ENCODE data around the gene TTC28.

TTC28 gene

GRCh38 chr22:28188178-28188879 is 491.3 kb downstream of the TTC28 start:
- TF ChIP-seq EP300 (IDR thresholded peaks at IDR 0.05; ENCODE audit: borderline replicate concordance) (no peak), RAD21 (IDR thresholded peaks at IDR 0.05; ENCODE audit: low read depth) (no peak), REST (IDR thresholded peaks at IDR 0.05; ENCODE audit: low read depth) (no peak), TAF1 (IDR thresholded peaks at IDR 0.05; ENCODE audit: low read depth) (no peak), EGR1 (IDR thresholded peaks at IDR 0.05) (no peak), CEBPB (IDR thresholded peaks at IDR 0.05) (no peak), YY1 (IDR thresholded peaks at IDR 0.05; ENCODE audit: low read depth) (no peak), ZBTB7A (IDR thresholded peaks at IDR 0.05; ENCODE audit: low read depth) (no peak)

GRCh38 chr22:28187612-28188011 is 492.0 kb downstream of the TTC28 start:
- TF ChIP-seq MAX (IDR thresholded peaks at IDR 0.05), result no peak
- TF ChIP-seq NFIC (IDR thresholded peaks at IDR 0.05), result no peak
- TF ChIP-seq ZBTB7A (IDR thresholded peaks at IDR 0.05; ENCODE audit: low read depth), result no peak
- no peak for TF ChIP-seq RAD21 (IDR thresholded peaks at IDR 0.05; ENCODE audit: low read depth)
- no peak for TF ChIP-seq EP300 (IDR thresholded peaks at IDR 0.05; ENCODE audit: borderline replicate concordance)
- no peak for TF ChIP-seq CEBPB (IDR thresholded peaks at IDR 0.05)
- TF ChIP-seq FOXM1 (IDR thresholded peaks at IDR 0.05; ENCODE audit: borderline replicate concordance, low read depth), result no peak
- TF ChIP-seq TEAD4 (IDR thresholded peaks at IDR 0.05), result no peak
- TF ChIP-seq TCF12 (IDR thresholded peaks at IDR 0.05; ENCODE audit: low read depth), result no peak
- no peak for TF ChIP-seq YY1 (IDR thresholded peaks at IDR 0.05; ENCODE audit: low read depth)

GRCh38 chr22:28186641-28187040 is 493.0 kb downstream of the TTC28 start:
- no peak for TF ChIP-seq FOXM1 (IDR thresholded peaks at IDR 0.05; ENCODE audit: borderline replicate concordance, low read depth)
- TF ChIP-seq TAF1 (IDR thresholded peaks at IDR 0.05; ENCODE audit: low read depth), result no peak
- no peak for TF ChIP-seq YY1 (IDR thresholded peaks at IDR 0.05; ENCODE audit: low read depth)
- TF ChIP-seq USF1 (IDR thresholded peaks at IDR 0.05), result no peak
- no peak for TF ChIP-seq RAD21 (IDR thresholded peaks at IDR 0.05; ENCODE audit: low read depth)
- no peak for TF ChIP-seq MAX (IDR thresholded peaks at IDR 0.05)
- TF ChIP-seq CEBPB (IDR thresholded peaks at IDR 0.05), result no peak
- no peak for TF ChIP-seq REST (IDR thresholded peaks at IDR 0.05; ENCODE audit: low read depth)
- no peak for TF ChIP-seq TCF12 (IDR thresholded peaks at IDR 0.05; ENCODE audit: low read depth)
- no peak for TF ChIP-seq CREB1 (IDR thresholded peaks at IDR 0.05; ENCODE audit: low read depth)
- no peak for TF ChIP-seq ZBTB7A (IDR thresholded peaks at IDR 0.05; ENCODE audit: low read depth)
- TF ChIP-seq EP300 (IDR thresholded peaks at IDR 0.05; ENCODE audit: borderline replicate concordance), result no peak
- no peak for TF ChIP-seq TEAD4 (IDR thresholded peaks at IDR 0.05)

- no peak for TF ChIP-seq EP300 (IDR thresholded peaks at IDR 0.05; ENCODE audit: borderline replicate concordance)
- no peak for TF ChIP-seq NFIC (IDR thresholded peaks at IDR 0.05)
Observed at GRCh38 chr22:28185130-28185529, 494.5 kb downstream of the TTC28 start.

- TF ChIP-seq EGR1 (IDR thresholded peaks at IDR 0.05) (no peak), NFIC (IDR thresholded peaks at IDR 0.05) (peak; percentile 12; the same call in 1 of the 2 replicates), ZBTB7A (IDR thresholded peaks at IDR 0.05; ENCODE audit: low read depth) (no peak)
Observed at GRCh38 chr22:28183078-28183860, 496.4 kb downstream of the TTC28 start.

- no peak for TF ChIP-seq RAD21 (IDR thresholded peaks at IDR 0.05; ENCODE audit: low read depth)
- no peak for TF ChIP-seq REST (IDR thresholded peaks at IDR 0.05; ENCODE audit: low read depth)
- TF ChIP-seq FOXM1 (IDR thresholded peaks at IDR 0.05; ENCODE audit: borderline replicate concordance, low read depth), result peak; percentile 78
- no peak for TF ChIP-seq TAF1 (IDR thresholded peaks at IDR 0.05; ENCODE audit: low read depth)
- TF ChIP-seq ZBTB7A (IDR thresholded peaks at IDR 0.05; ENCODE audit: low read depth), result no peak
- peak; percentile 75 for TF ChIP-seq EP300 (IDR thresholded peaks at IDR 0.05; ENCODE audit: borderline replicate concordance)
- no peak for TF ChIP-seq EGR1 (IDR thresholded peaks at IDR 0.05)
- peak; percentile 90 for TF ChIP-seq TEAD4 (IDR thresholded peaks at IDR 0.05)
- no peak for TF ChIP-seq YY1 (IDR thresholded peaks at IDR 0.05; ENCODE audit: low read depth)
- TF ChIP-seq TCF12 (IDR thresholded peaks at IDR 0.05; ENCODE audit: low read depth), result peak; percentile 64; the same call in 1 of the 2 replicates
- peak; percentile 90 for TF ChIP-seq NFIC (IDR thresholded peaks at IDR 0.05)
- TF ChIP-seq USF1 (IDR thresholded peaks at IDR 0.05), result no peak
- peak; percentile 57 for TF ChIP-seq CEBPB (IDR thresholded peaks at IDR 0.05)
Observed at GRCh38 chr22:28180804-28181731, 498.6 kb downstream of the TTC28 start.
